HepG2 (cell line): ENCODE measurements around the gene TUBB4B. TPM values are rescaled to one million over a fixed set of nuclear protein-coding genes. Genes with fewer than 3 reads are reported as not detected.

Experiments used
- ATF2 ChIP-seq: sonication (generic); formaldehyde crosslinking; IDR thresholded peaks from 2 replicates; pipeline ENCODE4 v1.4.0; 2020; ENCODE audit warnings: missing genetic modification reagents
- HMG20B ChIP-seq: conservative IDR thresholded peaks from 2 replicates; pipeline ENCODE4 v1.6.1; 2016; ENCODE audit warnings: missing genetic modification reagents, missing compliant biosample characterization
- RAD51 ChIP-seq: fragments of 450-650 bp; IDR thresholded peaks from 2 replicates; pipeline ENCODE4 v1.6.1; 2016; ENCODE audit warnings: borderline replicate concordance
- RBM22 ChIP-seq: fragments of 200-400 bp; formaldehyde crosslinking; optimal IDR thresholded peaks from 2 replicates; pipeline ENCODE3; 2017; ENCODE audit warnings: mild to moderate bottlenecking, low read length, moderate library complexity
- SUZ12 ChIP-seq: fragments of 150-350 bp; IDR thresholded peaks from 2 replicates; pipeline ENCODE4 v1.6.1; 2014; ENCODE audit warnings: low read depth, low read length
- TARDBP ChIP-seq: sonication (generic); formaldehyde crosslinking; IDR thresholded peaks from 2 replicates; pipeline ENCODE4 v1.8.0; 2022; ENCODE audit warnings: mild to moderate bottlenecking, missing genetic modification reagents
- THYN1 ChIP-seq: sonication (generic); formaldehyde crosslinking; IDR thresholded peaks from 2 replicates; pipeline ENCODE4 v1.8.1; 2023; ENCODE audit warnings: low read depth, mild to moderate bottlenecking, moderate library complexity, missing genetic modification reagents, borderline replicate concordance
- ZMYM4 ChIP-seq: sonication (generic); formaldehyde crosslinking; IDR thresholded peaks from 2 replicates; pipeline ENCODE4 v1.8.1; 2023; ENCODE audit warnings: mild to moderate bottlenecking, missing genetic modification reagents
- ZNF10 ChIP-seq: sonication (generic); formaldehyde crosslinking; IDR thresholded peaks from 2 replicates; pipeline ENCODE4 v1.4.0; 2020; ENCODE audit warnings: mild to moderate bottlenecking, low read depth, missing genetic modification reagents, borderline replicate concordance
- ZNF180 ChIP-seq: sonication (generic); formaldehyde crosslinking; IDR thresholded peaks from 2 replicates; pipeline ENCODE4 v1.4.0; 2020; ENCODE audit warnings: low read depth, missing genetic modification reagents, borderline replicate concordance
- ZNF235 ChIP-seq: sonication (generic); formaldehyde crosslinking; IDR thresholded peaks from 2 replicates; pipeline ENCODE4 v1.8.1; 2023; ENCODE audit warnings: mild to moderate bottlenecking, missing genetic modification reagents, borderline replicate concordance
- ZNF260 ChIP-seq: sonication (generic); formaldehyde crosslinking; IDR thresholded peaks from 2 replicates; pipeline ENCODE4 v1.4.0; 2020; ENCODE audit warnings: missing genetic modification reagents, low read depth, mild to moderate bottlenecking, borderline replicate concordance
- ZNF274 ChIP-seq: sonication (generic); formaldehyde crosslinking; IDR thresholded peaks from 2 replicates; pipeline ENCODE4 v1.5.1; 2020; ENCODE audit warnings: mild to moderate bottlenecking, missing genetic modification reagents
- ZNF34 ChIP-seq: sonication (generic); formaldehyde crosslinking; IDR thresholded peaks from 2 replicates; pipeline ENCODE4 v1.4.0; 2020; ENCODE audit warnings: mild to moderate bottlenecking, missing genetic modification reagents, borderline replicate concordance
- ZNF607 ChIP-seq: sonication (generic); formaldehyde crosslinking; IDR thresholded peaks from 2 replicates; pipeline ENCODE4 v1.5.1; 2020; ENCODE audit warnings: missing genetic modification reagents, mild to moderate bottlenecking, borderline replicate concordance
- ZNF652 ChIP-seq: IDR thresholded peaks from 2 replicates; pipeline ENCODE4 v1.6.1; 2016; ENCODE audit warnings: low read depth, borderline replicate concordance
- ZNF777 ChIP-seq: sonication (generic); formaldehyde crosslinking; IDR thresholded peaks from 2 replicates; pipeline ENCODE4 v1.4.0; 2020; ENCODE audit warnings: missing genetic modification reagents
- ZNF839 ChIP-seq: sonication (generic); formaldehyde crosslinking; IDR thresholded peaks from 2 replicates; pipeline ENCODE4 v1.4.0; 2020; ENCODE audit warnings: missing genetic modification reagents, mild to moderate bottlenecking, borderline replicate concordance
- ZSCAN12 ChIP-seq: sonication (generic); formaldehyde crosslinking; IDR thresholded peaks from 2 replicates; pipeline ENCODE4 v1.9.0; 2021; ENCODE audit warnings: mild to moderate bottlenecking, missing genetic modification reagents
- polyA plus RNA-seq, 8 experiments: library from polyadenylated mRNA; depleted of rRNA in 3 of 8; stranded (reverse) in 7 of 8; unstranded in 1 of 8; fragments of >200 nt; fragmentation: Illumina TruSeq in 4 of 8; extraction: Trizol in 4 of 8; gene quantifications; 2 replicates each; pipeline versions ENCODE4 v1.2.1 to v1.2.3, GENCODE V29; 2011 to 2016; ENCODE audit warnings: low read depth in 4 of 8, missing spikeins in 1 of 8, mixed read lengths in 1 of 8; ENCODE audit not compliant: insufficient read depth in 1 of 8
- total RNA-seq, 5 experiments: library from RNA; depleted of rRNA; stranded (reverse); fragments of >200 nt; fragmentation: Illumina TruSeq; extraction: Trizol; gene quantifications; 2 replicates each; pipeline ENCODE4 v1.2.3, GENCODE V29; 2016; ENCODE audit warnings: low read depth in 1 of 5
- TF ChIP-seq, protein P1 (sequence below), 2 experiments: sonication (generic) in 1 of 2; formaldehyde crosslinking in 1 of 2; IDR thresholded peaks; 2 replicates each; pipeline versions ENCODE4 v1.6.1 to v1.9.0; 2014 to 2022; ENCODE audit warnings: antibody characterized with exemption in 1 of 2, borderline replicate concordance in 1 of 2, inconsistent platforms in 1 of 2, low read depth in 1 of 2, missing genetic modification reagents in 1 of 2
- TF ChIP-seq, protein P2 (sequence below): conservative IDR thresholded peaks from 2 replicates; pipeline ENCODE4 v1.6.1; 2018; ENCODE audit warnings: missing genetic modification reagents

The TUBB4B gene
- total and polyA plus RNA-seq, 2 of the 13 experiments (the other 11 are each of a cell fraction or from before 2014, with no cell fraction given): 182 to 412 TPM

DNA sequence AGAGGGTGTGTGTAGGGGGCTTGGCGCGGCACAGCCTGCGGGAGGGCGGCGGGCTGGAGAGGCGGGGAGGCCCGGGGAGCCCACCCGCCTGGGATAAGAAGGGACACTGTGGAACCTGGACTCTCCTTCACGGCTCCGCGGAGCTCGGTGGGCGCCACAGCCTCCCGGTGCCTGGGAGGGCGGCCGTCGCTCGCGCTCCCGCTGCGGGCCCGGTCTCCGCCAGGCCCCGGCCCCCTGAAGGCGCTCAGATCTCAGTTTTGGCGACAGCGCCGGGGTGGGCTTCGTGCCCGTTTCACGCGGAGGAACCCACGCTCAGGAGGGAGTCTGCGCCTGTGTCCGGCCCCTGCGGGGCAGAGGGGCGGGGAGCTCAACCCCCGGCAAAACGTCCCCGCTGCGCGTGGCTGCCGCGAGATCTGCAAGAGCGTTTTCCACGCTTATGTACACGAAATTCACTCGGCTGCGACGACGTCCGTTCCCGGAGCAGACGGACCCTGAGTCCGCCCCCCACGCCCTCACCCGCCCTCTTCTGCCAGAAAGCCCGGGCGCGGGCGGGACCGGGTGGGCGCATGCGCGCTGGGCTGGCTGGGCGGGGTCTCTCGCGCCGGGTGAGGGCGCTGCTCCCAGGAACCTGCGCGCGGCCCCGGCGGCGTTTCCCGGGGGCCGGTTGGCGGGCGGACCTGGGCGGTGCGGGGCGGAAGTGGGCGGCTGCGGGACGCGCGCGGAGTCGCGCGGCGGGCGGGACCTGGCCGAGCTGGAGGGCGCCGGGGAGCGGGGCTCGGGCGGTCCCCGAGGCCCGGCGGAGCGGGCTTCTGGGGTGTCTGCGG is 13.7 kb downstream of the TUBB4B start, which contains the start of gene NELFB (continued):
- TF ChIP-seq TARDBP (CRISPR knock-in tag) (no peak), ZNF10 (CRISPR knock-in tag) (no peak), ATF2 (CRISPR knock-in tag) (no peak; the same call in 1 of the 2 replicates), HMG20B (CRISPR knock-in tag) (no peak), ZNF777 (CRISPR knock-in tag) (0 out of 2 replicates have a peak, but pooled peaks have one; percentile 57), ZNF235 (peak; percentile 71), ZNF274 (no peak), SUZ12 (no peak), THYN1 (CRISPR knock-in tag) (no peak), ZNF652 (CRISPR knock-in tag) (no peak), ZMYM4 (CRISPR knock-in tag) (peak; percentile 29; the same call in 1 of the 2 replicates), ZNF607 (CRISPR knock-in tag) (peak; percentile 21; the same call in 1 of the 2 replicates), ZNF260 (no peak), ZNF180 (CRISPR knock-in tag) (no peak), RAD51 (no peak), ZNF34 (no peak), RBM22 (no peak), ZSCAN12 (CRISPR knock-in tag) (peak; percentile 32; the same call in 1 of the 2 replicates), ZNF839 (no peak)
- TF ChIP-seq, protein P1, sequence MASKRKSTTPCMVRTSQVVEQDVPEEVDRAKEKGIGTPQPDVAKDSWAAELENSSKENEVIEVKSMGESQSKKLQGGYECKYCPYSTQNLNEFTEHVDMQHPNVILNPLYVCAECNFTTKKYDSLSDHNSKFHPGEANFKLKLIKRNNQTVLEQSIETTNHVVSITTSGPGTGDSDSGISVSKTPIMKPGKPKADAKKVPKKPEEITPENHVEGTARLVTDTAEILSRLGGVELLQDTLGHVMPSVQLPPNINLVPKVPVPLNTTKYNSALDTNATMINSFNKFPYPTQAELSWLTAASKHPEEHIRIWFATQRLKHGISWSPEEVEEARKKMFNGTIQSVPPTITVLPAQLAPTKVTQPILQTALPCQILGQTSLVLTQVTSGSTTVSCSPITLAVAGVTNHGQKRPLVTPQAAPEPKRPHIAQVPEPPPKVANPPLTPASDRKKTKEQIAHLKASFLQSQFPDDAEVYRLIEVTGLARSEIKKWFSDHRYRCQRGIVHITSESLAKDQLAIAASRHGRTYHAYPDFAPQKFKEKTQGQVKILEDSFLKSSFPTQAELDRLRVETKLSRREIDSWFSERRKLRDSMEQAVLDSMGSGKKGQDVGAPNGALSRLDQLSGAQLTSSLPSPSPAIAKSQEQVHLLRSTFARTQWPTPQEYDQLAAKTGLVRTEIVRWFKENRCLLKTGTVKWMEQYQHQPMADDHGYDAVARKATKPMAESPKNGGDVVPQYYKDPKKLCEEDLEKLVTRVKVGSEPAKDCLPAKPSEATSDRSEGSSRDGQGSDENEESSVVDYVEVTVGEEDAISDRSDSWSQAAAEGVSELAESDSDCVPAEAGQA (IDR thresholded peaks at IDR 0.05; ENCODE audit: low read depth): peak; percentile 86
- TF ChIP-seq, protein P1 (CRISPR knock-in tag; IDR thresholded peaks at IDR 0.05; ENCODE audit: borderline replicate concordance): no peak
- TF ChIP-seq, protein P2, sequence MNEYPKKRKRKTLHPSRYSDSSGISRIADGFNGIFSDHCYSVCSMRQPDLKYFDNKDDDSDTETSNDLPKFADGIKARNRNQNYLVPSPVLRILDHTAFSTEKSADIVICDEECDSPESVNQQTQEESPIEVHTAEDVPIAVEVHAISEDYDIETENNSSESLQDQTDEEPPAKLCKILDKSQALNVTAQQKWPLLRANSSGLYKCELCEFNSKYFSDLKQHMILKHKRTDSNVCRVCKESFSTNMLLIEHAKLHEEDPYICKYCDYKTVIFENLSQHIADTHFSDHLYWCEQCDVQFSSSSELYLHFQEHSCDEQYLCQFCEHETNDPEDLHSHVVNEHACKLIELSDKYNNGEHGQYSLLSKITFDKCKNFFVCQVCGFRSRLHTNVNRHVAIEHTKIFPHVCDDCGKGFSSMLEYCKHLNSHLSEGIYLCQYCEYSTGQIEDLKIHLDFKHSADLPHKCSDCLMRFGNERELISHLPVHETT (CRISPR knock-in tag): peak; percentile 8; the same call in 1 of the 2 replicates
